Epithelial cell of prostate (primary cell): ENCODE data around the gene ZNF215.
A peak's percentile ranks its signal among the peaks of the same experiment; 100 is the strongest.
"Not testable (repeated sequence)": the region's sequence is repeated elsewhere in the genome, so short reads cannot be mapped to it uniquely, and the experiment has no call there.

Source experiments
- DNase-seq: peaks from one replicate; pipeline ENCODE4 v3.0.0-alpha.2; 2011; ENCODE audit warnings: low read depth, low spot score
- H3K27ac ChIP-seq: fragments of 450-650 bp; 2 replicates; pipeline ENCODE4 v1.5.1; 2017; ENCODE audit warnings: mild to moderate bottlenecking

ZNF215 gene

GRCh38 chr11:6926208-6927029 lies at the start of gene ZNF215:
Gene ZNF215, plus strand, starts transcription at chr11:6926426. Its CDS starts 5,847 bp downstream, at chr11:6932273.
- H3K27ac ChIP-seq: peak within 1 kb of the TSS; percentile 79
- DNase-seq: no peak

GRCh38 chr11:6876914-6877313 lies 49.3 kb upstream of the ZNF215 start:
- no peak for DNase-seq

GRCh38 chr11:6882751-6883150 lies 43.5 kb upstream of the ZNF215 start:
- DNase-seq: no peak
- H3K27ac ChIP-seq: no peak overlapping the region

More at GRCh38 chr11:6876914-6877313, 49.3 kb upstream of the ZNF215 start:
- H3K27ac ChIP-seq: no peak overlapping the region

GRCh38 chr11:6887711-6888110 lies 38.5 kb upstream of the ZNF215 start:
- H3K27ac ChIP-seq, DNase-seq: not testable (repeated sequence)

GRCh38 chr11:6888830-6889229 lies 37.4 kb upstream of the ZNF215 start:
- no peak for DNase-seq
- H3K27ac ChIP-seq: no peak overlapping the region

- no peak overlapping the region for H3K27ac ChIP-seq
- DNase-seq: no peak
Measured at GRCh38 chr11:6889835-6890234, 36.4 kb upstream of the ZNF215 start.

GRCh38 chr11:6892400-6892799 lies 33.8 kb upstream of the ZNF215 start, which contains the start of gene OR2D2:
Gene OR2D2, minus strand, starts transcription at chr11:6892500. Its CDS starts 0 bp downstream, at chr11:6892500.
- DNase-seq: no peak

GRCh38 chr11:6894097-6894496 lies 32.1 kb upstream of the ZNF215 start:
- no peak overlapping the region for H3K27ac ChIP-seq
- no peak for DNase-seq

More at GRCh38 chr11:6892400-6892799, 33.8 kb upstream of the ZNF215 start, which contains the start of gene OR2D2:
- H3K27ac ChIP-seq: no peak within 1 kb of the TSS

GRCh38 chr11:6895010-6895409 lies 31.2 kb upstream of the ZNF215 start:
- no peak for DNase-seq
- no peak overlapping the region for H3K27ac ChIP-seq

- DNase-seq: no peak
Measured at GRCh38 chr11:6898911-6899310, 27.3 kb upstream of the ZNF215 start.

GRCh38 chr11:6900327-6900999 lies 25.8 kb upstream of the ZNF215 start:
- no peak for DNase-seq

More at GRCh38 chr11:6898911-6899310, 27.3 kb upstream of the ZNF215 start:
- no peak overlapping the region for H3K27ac ChIP-seq

GRCh38 chr11:6904804-6905203 lies 21.4 kb upstream of the ZNF215 start:
- DNase-seq, H3K27ac ChIP-seq: not testable (repeated sequence)

More at GRCh38 chr11:6900327-6900999, 25.8 kb upstream of the ZNF215 start:
- H3K27ac ChIP-seq: no peak overlapping the region

GRCh38 chr11:6911378-6911777 lies 14.8 kb upstream of the ZNF215 start:
- H3K27ac ChIP-seq: no peak overlapping the region
- no peak for DNase-seq

- no peak overlapping the region for H3K27ac ChIP-seq
- no peak for DNase-seq
Measured at GRCh38 chr11:6911948-6912347, 14.3 kb upstream of the ZNF215 start.

- no peak for DNase-seq
- no peak overlapping the region for H3K27ac ChIP-seq
Measured at GRCh38 chr11:6919698-6920097, 6.5 kb upstream of the ZNF215 start.

- no peak for DNase-seq
- H3K27ac ChIP-seq: no peak within 1 kb of the TSS
Measured at GRCh38 chr11:6920702-6921101, 5.5 kb upstream of the ZNF215 start, which contains the start of gene OR2D3. Gene OR2D3, plus strand, starts transcription at chr11:6921002. Its CDS starts 0 bp downstream, at chr11:6921002.

GRCh38 chr11:6925007-6925577 lies 1.1 kb upstream of the ZNF215 start:
- peak overlapping the region; percentile 79 for H3K27ac ChIP-seq
- no peak for DNase-seq

GRCh38 chr11:6925636-6926207 lies 504 bp upstream of the ZNF215 start:
- no peak for DNase-seq
- peak overlapping the region; percentile 79 for H3K27ac ChIP-seq

- no peak for DNase-seq
- peak overlapping the region; percentile 79 for H3K27ac ChIP-seq
Measured at GRCh38 chr11:6927030-6927617, 898 bp downstream of the ZNF215 start.

GRCh38 chr11:6928916-6929315 lies 2.7 kb downstream of the ZNF215 start:
- DNase-seq: no peak
- no peak overlapping the region for H3K27ac ChIP-seq
